ENCODE results near the gene FBXW7. TPM values are rescaled to one million over a fixed set of nuclear protein-coding genes. Genes with fewer than 3 reads are reported as not detected.

FBXW7 gene
- total RNA-seq, 3 donors from 2014 or later, result 55.7 to 247 (median 117) TPM

- Histone ChIP-seq H3K27ac (no peak overlapping the region), H3K36me3 (peaks cover 7% of the 10 kb centered on the region), H3K4me3 (no peak overlapping the region), H3K4me1 (no peaks in the 10 kb centered on the region), H3K27me3 (no peaks in the 10 kb centered on the region), H3K9me3 (no peaks in the 10 kb centered on the region)
- TF ChIP-seq CTCF (IDR thresholded peaks at IDR 0.05) (no peak), POLR2A (IDR thresholded peaks at IDR 0.05) (no peak), POLR2AphosphoS5 (IDR thresholded peaks at IDR 0.05) (no peak)
- intact Hi-C loops (cut with DNase I; ENCODE audit: low total_unique reads), result loop anchor here (5.0 kb wide), 1 partner anchor 640 kb away; no protein-coding TSS in a partner anchor
- no peak for DNase-seq (ENCODE audit: low spot score in 2 of 2)
These were observed 213.2 kb downstream of the FBXW7 start for GRCh38 chr4:152322656-152323055.

GRCh38 chr4:152321923-152322322 is 214.0 kb downstream of the FBXW7 start:
- Histone ChIP-seq H3K27me3 (no peaks in the 10 kb centered on the region), H3K27ac (no peak overlapping the region), H3K4me3 (no peak overlapping the region), H3K36me3 (peaks cover under 1% of the 10 kb centered on the region), H3K9me3 (no peaks in the 10 kb centered on the region), H3K4me1 (no peaks in the 10 kb centered on the region)
- no peak for DNase-seq (ENCODE audit: low spot score in 2 of 2)
- TF ChIP-seq POLR2AphosphoS5 (IDR thresholded peaks at IDR 0.05) (no peak), POLR2A (IDR thresholded peaks at IDR 0.05) (no peak), CTCF (IDR thresholded peaks at IDR 0.05) (no peak)
- intact Hi-C loops (cut with DNase I; ENCODE audit: low total_unique reads), result loop anchor here (5.0 kb wide), 1 partner anchor 640 kb away; no protein-coding TSS in a partner anchor

- H3K4me1 ChIP-seq, result no peaks in the 10 kb centered on the region
- intact Hi-C loops (cut with DNase I; ENCODE audit: low total_unique reads), result loop anchor here (5.0 kb wide), 1 partner anchor 639 kb away; no protein-coding TSS in a partner anchor
These were observed 214.5 kb downstream of the FBXW7 start for GRCh38 chr4:152321398-152321797.

GRCh38 chr4:152316969-152317368 is 218.9 kb downstream of the FBXW7 start:
- H3K27me3 ChIP-seq, result no peaks in the 10 kb centered on the region
- H3K9me3 ChIP-seq, result no peaks in the 10 kb centered on the region
- no peak for DNase-seq (ENCODE audit: low spot score in 2 of 2)
- H3K4me3 ChIP-seq, result no peak overlapping the region
- H3K27ac ChIP-seq, result no peak overlapping the region
- H3K36me3 ChIP-seq, result no peaks in the 10 kb centered on the region
- H3K4me1 ChIP-seq, result no peaks in the 10 kb centered on the region
- no peak for TF ChIP-seq CTCF (IDR thresholded peaks at IDR 0.05)
- intact Hi-C loops (cut with DNase I; ENCODE audit: low total_unique reads), result no loop called here

More at GRCh38 chr4:152321398-152321797, 214.5 kb downstream of the FBXW7 start:
- Histone ChIP-seq H3K27ac (no peak overlapping the region), H3K36me3 (no peaks in the 10 kb centered on the region), H3K4me3 (no peak overlapping the region), H3K9me3 (no peaks in the 10 kb centered on the region), H3K27me3 (no peaks in the 10 kb centered on the region)
- TF ChIP-seq POLR2A (IDR thresholded peaks at IDR 0.05) (no peak), CTCF (IDR thresholded peaks at IDR 0.05) (no peak), POLR2AphosphoS5 (IDR thresholded peaks at IDR 0.05) (no peak)
- DNase-seq (ENCODE audit: low spot score in 2 of 2), result no peak

GRCh38 chr4:152310257-152310656 is 225.6 kb downstream of the FBXW7 start:
- intact Hi-C loops (cut with DNase I; ENCODE audit: low total_unique reads), result no loop called here
- no peaks in the 10 kb centered on the region for H3K9me3 ChIP-seq
- no peak overlapping the region for H3K27ac ChIP-seq
- no peak overlapping the region for H3K4me3 ChIP-seq
- H3K27me3 ChIP-seq, result no peaks in the 10 kb centered on the region
- TF ChIP-seq POLR2AphosphoS5 (IDR thresholded peaks at IDR 0.05) (no peak), POLR2A (IDR thresholded peaks at IDR 0.05) (no peak), CTCF (IDR thresholded peaks at IDR 0.05) (no peak)
- no peak for DNase-seq (ENCODE audit: low spot score in 2 of 2)
- no peaks in the 10 kb centered on the region for H3K4me1 ChIP-seq
- H3K36me3 ChIP-seq, result no peaks in the 10 kb centered on the region

Data from breast epithelium (tissue), 4 donors.